ENCODE data around the gene PREX1.
"Not testable (repeated sequence)": the region's sequence is repeated elsewhere in the genome, so short reads cannot be mapped to it uniquely, and the experiment has no call there.

PREX1 gene

DNA sequence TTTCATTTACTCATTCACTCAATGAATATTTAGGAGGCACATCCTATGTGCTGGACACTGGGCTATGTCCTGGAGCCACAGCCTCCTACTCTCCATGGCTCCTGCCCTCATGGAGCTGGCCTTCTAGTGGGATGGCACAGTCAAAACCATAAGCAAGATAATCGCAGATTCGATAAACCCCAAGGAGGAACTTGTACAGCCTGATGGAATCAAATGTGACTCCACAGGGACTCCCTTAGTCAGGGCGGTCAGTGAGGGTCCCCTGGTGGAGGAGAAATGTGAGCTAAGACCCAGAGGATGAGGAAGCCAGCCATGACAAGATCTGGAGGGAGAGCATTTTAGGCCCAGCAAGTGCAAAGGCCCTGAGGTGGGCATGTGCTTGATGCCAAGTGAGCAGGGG is 211.9 kb downstream of the PREX1 start:
- DNase-seq: no peak

- no peak for DNase-seq
These were observed 213.1 kb downstream of the PREX1 start for GRCh38 chr20:48614593-48615274.

GRCh38 chr20:48613926-48614325 is 213.9 kb downstream of the PREX1 start:
- no peak for DNase-seq

- no peak for DNase-seq
These were observed 215.5 kb downstream of the PREX1 start for GRCh38 chr20:48612335-48612734.

- no peak for DNase-seq
These were observed 216.8 kb downstream of the PREX1 start for GRCh38 chr20:48610996-48611395.

GRCh38 chr20:48609491-48609978 is 218.3 kb downstream of the PREX1 start:
- peak; percentile 18 for DNase-seq

DNA sequence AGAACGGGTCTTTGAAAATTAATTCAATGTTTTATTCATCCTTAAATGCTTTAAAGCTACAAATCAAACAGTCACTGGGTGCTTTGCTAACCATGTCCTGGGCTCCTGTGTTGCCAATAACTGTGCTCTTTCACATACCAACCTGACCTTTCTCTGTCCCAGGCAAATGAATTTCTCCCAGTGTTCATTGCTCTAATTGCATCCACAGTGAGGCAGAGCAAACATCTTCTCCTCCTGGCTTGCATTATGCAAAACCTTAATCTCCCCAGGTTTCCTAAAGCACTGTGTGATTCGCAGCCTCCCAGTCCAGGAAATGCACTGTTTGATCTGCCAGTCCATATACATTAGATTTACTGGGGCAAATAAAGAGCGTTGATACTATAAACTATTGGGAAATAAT is 219.0 kb downstream of the PREX1 start:
- no peak for DNase-seq

- no peak for DNase-seq
These were observed 220.3 kb downstream of the PREX1 start for GRCh38 chr20:48607544-48607865.

GRCh38 chr20:48606841-48607543 is 220.8 kb downstream of the PREX1 start:
- DNase-seq: no peak

GRCh38 chr20:48606172-48606840 is 221.5 kb downstream of the PREX1 start:
- DNase-seq: no peak

- DNase-seq: no peak
These were observed 222.2 kb downstream of the PREX1 start for GRCh38 chr20:48605364-48606171.

GRCh38 chr20:48604936-48605335 is 222.9 kb downstream of the PREX1 start:
- no peak for DNase-seq

DNA sequence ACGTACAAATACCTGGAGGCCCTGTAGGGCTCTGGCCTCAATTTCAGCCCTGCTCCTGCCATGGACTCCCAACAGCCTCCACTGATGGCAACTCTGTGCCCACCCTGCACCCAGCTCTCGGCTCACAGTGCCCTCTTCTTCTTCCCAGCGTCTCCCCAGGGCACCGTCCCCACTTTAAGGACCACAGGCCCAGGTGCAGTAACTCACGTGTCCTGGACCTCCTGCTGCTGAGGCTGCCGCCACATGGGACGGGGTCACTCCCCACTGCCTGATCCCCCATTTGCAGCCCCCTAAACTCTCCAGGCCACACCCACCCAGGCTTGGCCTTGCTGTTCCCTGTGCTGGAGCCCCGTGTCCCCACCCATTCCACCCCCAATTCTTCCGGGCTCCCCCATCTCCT is 223.4 kb downstream of the PREX1 start:
- no peak for DNase-seq

GRCh38 chr20:48603819-48604405 is 223.9 kb downstream of the PREX1 start:
- DNase-seq: no peak

- no peak for DNase-seq
These were observed 224.5 kb downstream of the PREX1 start for GRCh38 chr20:48603116-48603818.

- no peak for DNase-seq
These were observed 226.0 kb downstream of the PREX1 start for GRCh38 chr20:48601798-48602197.

GRCh38 chr20:48600470-48600945 is 227.3 kb downstream of the PREX1 start:
- DNase-seq: no peak

- DNase-seq: no peak
These were observed 227.9 kb downstream of the PREX1 start for GRCh38 chr20:48599748-48600469.

DNA sequence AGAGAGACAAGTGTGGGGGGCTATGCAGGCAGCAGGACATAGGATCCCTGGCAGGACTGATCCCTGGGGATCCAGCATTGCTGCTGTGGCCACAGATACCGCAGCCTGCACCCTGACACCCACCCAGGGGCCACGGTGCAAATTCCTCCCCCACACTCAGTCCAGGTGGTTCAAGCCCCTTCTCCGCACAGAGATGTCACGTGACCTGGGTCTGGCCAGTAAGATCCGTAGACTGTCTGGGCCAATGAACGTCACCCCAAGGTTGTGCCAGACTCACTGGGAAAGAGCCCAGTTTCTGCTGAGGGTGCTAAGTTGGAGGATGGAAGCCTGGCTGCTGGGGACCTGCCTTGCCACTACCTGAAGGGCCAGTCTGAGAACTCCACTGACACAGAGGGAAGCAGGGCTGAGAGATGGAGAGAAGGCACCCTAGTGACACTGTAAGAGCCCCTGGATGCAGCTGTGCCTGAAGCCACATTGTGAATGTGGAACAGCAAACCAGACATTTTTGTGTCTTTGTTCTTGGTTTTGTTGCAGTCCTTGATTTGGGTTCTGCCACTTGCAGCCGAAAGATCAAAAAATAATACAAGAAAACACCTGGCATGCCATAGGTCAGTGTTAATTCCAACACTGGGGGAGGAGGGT is 228.6 kb downstream of the PREX1 start:
- no peak for DNase-seq

- not testable (repeated sequence) for DNase-seq
These were observed 229.4 kb downstream of the PREX1 start for GRCh38 chr20:48598303-48598941.

Data from activated CD4-positive, alpha-beta T cell treated with anti-CD3 and anti-CD28 coated beads, Interleukin-2, Interleukin-6, amounts not matched to agents 100 ng/mL and 50 ng/mL, durations not matched to agents 16 hours and 8 hours (primary cell).